ENCODE measurements around the gene R3HDM4.

The R3HDM4 gene

DNA sequence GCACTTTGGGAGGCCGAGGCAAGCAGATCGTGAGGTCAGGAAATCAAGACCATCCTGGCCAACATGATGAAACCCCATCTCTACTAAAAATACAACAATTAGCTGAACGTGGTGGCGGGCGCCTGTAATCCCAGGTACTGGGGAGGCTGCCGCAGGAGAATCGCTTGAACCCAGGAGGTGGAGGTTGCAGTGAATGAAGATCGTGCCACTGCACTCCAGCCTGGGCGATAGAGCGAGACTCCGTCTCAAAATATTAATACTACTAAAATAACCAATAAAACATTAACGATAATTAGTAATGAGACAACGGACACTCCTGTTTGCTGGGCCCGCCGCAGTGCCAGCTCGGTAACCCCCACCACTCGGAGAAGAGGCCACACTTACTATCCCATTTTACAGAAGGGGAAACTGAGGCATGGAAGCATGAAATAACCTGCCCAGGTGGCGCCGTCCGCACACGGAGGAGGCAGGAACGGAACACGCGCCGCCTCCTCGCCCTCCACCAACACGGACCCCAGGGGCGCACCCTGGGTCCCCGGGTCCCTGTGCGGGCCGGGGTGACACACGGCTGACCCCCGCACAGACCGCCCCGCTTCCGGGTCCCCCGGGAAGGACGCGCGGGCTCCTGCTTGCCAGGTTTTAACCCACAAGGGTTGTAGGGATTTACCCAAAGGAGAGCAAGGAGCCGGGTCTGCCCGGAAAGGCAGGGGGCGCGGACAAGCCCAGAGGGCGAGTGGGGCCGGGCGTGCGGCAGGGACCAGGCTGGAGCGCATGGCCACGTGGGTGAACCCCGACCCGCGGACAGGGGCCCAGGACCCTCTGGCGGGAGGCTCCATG is 1.6 kb downstream of the R3HDM4 start:
- peak overlapping the region; percentile 17 for H3K4me3 ChIP-seq (ENCODE audit: low read depth, low read length, poor library complexity, severe bottlenecking)
- H3K79me2 ChIP-seq (ENCODE audit: insufficient read depth, low read length), result no peaks in the 10 kb centered on the region
- H4K20me1 ChIP-seq (ENCODE audit: insufficient read depth, low read length), result no peaks in the 10 kb centered on the region
- peaks cover 44% of the 10 kb centered on the region for H3K4me1 ChIP-seq (ENCODE audit: insufficient read depth, low read length, severe bottlenecking)
- peaks cover 3% of the 10 kb centered on the region; the same call in 1 of the 2 replicates for H3F3A ChIP-seq (ENCODE audit: insufficient read depth, low read length)
- no peaks in the 10 kb centered on the region for H3K9me3 ChIP-seq (ENCODE audit: low read length)
- H3K4me2 ChIP-seq (ENCODE audit: low read length), result 0 out of 2 replicates have a peak overlapping the region, but pooled peaks have one; percentile 7
- H3K27me3 ChIP-seq (ENCODE audit: insufficient read depth, low read length), result no peaks in the 10 kb centered on the region
- no peak overlapping the region for H3K9ac ChIP-seq (ENCODE audit: low read length)
- H3K9me2 ChIP-seq (ENCODE audit: low read depth, low read length), result no peaks in the 10 kb centered on the region
- H2AFZ ChIP-seq (ENCODE audit: low read length), result no peak overlapping the region
- no peak for TF ChIP-seq EZH2 (IDR thresholded peaks at IDR 0.05; ENCODE audit: borderline replicate concordance, low read length)
- TF ChIP-seq, protein P1, sequence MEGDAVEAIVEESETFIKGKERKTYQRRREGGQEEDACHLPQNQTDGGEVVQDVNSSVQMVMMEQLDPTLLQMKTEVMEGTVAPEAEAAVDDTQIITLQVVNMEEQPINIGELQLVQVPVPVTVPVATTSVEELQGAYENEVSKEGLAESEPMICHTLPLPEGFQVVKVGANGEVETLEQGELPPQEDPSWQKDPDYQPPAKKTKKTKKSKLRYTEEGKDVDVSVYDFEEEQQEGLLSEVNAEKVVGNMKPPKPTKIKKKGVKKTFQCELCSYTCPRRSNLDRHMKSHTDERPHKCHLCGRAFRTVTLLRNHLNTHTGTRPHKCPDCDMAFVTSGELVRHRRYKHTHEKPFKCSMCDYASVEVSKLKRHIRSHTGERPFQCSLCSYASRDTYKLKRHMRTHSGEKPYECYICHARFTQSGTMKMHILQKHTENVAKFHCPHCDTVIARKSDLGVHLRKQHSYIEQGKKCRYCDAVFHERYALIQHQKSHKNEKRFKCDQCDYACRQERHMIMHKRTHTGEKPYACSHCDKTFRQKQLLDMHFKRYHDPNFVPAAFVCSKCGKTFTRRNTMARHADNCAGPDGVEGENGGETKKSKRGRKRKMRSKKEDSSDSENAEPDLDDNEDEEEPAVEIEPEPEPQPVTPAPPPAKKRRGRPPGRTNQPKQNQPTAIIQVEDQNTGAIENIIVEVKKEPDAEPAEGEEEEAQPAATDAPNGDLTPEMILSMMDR (IDR thresholded peaks at IDR 0.05; ENCODE audit: low read length), result no peak
- H3K36me3 ChIP-seq (ENCODE audit: insufficient read depth, low read length), result 0 out of 2 replicates have a peak, but pooled peaks cover 6% of the 10 kb centered on the region
- H3K27ac ChIP-seq (ENCODE audit: low read depth, low read length, poor library complexity, severe bottlenecking), result no peak overlapping the region

DNA sequence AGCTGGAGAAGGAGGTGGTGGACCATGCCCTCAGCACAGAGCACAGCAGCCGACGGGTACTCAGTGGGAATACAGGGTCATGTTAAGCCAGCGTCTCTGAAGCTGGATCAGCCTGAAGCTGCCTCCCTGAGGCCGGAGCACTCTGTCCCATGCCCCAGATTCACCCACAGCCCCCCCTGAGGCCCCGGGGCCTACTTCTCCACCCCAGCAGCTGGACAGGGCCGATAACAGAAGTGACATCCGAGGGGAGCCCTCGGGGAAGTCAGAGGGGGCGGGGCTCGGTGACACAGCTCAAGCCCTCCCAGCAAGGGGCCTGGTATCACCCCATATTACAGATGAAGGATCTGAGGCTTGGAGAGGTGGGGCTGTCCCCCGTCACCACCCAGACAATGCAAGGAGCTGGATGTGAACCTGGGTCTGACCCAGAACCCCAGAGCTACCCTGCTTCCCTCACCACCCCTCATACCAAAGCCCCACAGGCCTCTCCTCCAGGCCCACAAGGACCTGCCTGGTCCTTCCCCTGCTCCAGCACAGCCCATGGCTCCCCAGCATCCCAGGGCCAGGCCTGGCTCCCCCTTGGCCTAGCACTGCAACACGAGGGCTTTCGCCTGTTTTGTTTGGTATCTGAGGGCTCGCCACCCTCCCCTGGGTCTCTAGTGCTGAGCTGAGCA is 5.7 kb downstream of the R3HDM4 start:
- H3K27me3 ChIP-seq (ENCODE audit: insufficient read depth, low read length), result no peaks in the 10 kb centered on the region
- TF ChIP-seq, protein P1 (IDR thresholded peaks at IDR 0.05; ENCODE audit: low read length), result no peak
- no peak for TF ChIP-seq EZH2 (IDR thresholded peaks at IDR 0.05; ENCODE audit: borderline replicate concordance, low read length)
- H3K4me3 ChIP-seq (ENCODE audit: low read depth, low read length, poor library complexity, severe bottlenecking), result no peak overlapping the region
- H3F3A ChIP-seq (ENCODE audit: insufficient read depth, low read length), result peaks cover 3% of the 10 kb centered on the region; the same call in 1 of the 2 replicates
- H3K9me3 ChIP-seq (ENCODE audit: low read length), result no peaks in the 10 kb centered on the region
- H3K36me3 ChIP-seq (ENCODE audit: insufficient read depth, low read length), result peaks cover 10% of the 10 kb centered on the region; the same call in 1 of the 2 replicates
- H2AFZ ChIP-seq (ENCODE audit: low read length), result no peak overlapping the region
- peak overlapping the region; percentile 18; the same call in 1 of the 2 replicates for H3K4me2 ChIP-seq (ENCODE audit: low read length)
- H3K4me1 ChIP-seq (ENCODE audit: insufficient read depth, low read length, severe bottlenecking), result peaks cover 47% of the 10 kb centered on the region
- peak overlapping the region; percentile 19; the same call in 1 of the 2 replicates for H3K9ac ChIP-seq (ENCODE audit: low read length)
- H4K20me1 ChIP-seq (ENCODE audit: insufficient read depth, low read length), result no peaks in the 10 kb centered on the region
- peak overlapping the region; percentile 98 for H3K27ac ChIP-seq (ENCODE audit: low read depth, low read length, poor library complexity, severe bottlenecking)
- H3K79me2 ChIP-seq (ENCODE audit: insufficient read depth, low read length), result no peaks in the 10 kb centered on the region; the same call in 1 of the 2 replicates
- H3K9me2 ChIP-seq (ENCODE audit: low read depth, low read length), result no peaks in the 10 kb centered on the region

GRCh38 chr19:906480-906879 is 6.5 kb downstream of the R3HDM4 start:
- Histone ChIP-seq H4K20me1 (ENCODE audit: insufficient read depth, low read length) (no peaks in the 10 kb centered on the region), H3K27ac (ENCODE audit: low read depth, low read length, poor library complexity, severe bottlenecking) (peak overlapping the region; percentile 98), H3K9ac (ENCODE audit: low read length) (no peak overlapping the region), H3K4me1 (ENCODE audit: insufficient read depth, low read length, severe bottlenecking) (peaks cover 47% of the 10 kb centered on the region), H3K4me2 (ENCODE audit: low read length) (0 out of 2 replicates have a peak overlapping the region, but pooled peaks have one; percentile 1), H3K27me3 (ENCODE audit: insufficient read depth, low read length) (no peaks in the 10 kb centered on the region), H3K79me2 (ENCODE audit: insufficient read depth, low read length) (no peaks in the 10 kb centered on the region; the same call in 1 of the 2 replicates), H3K36me3 (ENCODE audit: insufficient read depth, low read length) (peaks cover 10% of the 10 kb centered on the region; the same call in 1 of the 2 replicates), H2AFZ (ENCODE audit: low read length) (no peak overlapping the region), H3F3A (ENCODE audit: insufficient read depth, low read length) (peaks cover 3% of the 10 kb centered on the region; the same call in 1 of the 2 replicates), H3K9me3 (ENCODE audit: low read length) (no peaks in the 10 kb centered on the region), H3K9me2 (ENCODE audit: low read depth, low read length) (no peaks in the 10 kb centered on the region), H3K4me3 (ENCODE audit: low read depth, low read length, poor library complexity, severe bottlenecking) (no peak overlapping the region)
- TF ChIP-seq EZH2 (IDR thresholded peaks at IDR 0.05; ENCODE audit: borderline replicate concordance, low read length), result no peak
- TF ChIP-seq, protein P1 (IDR thresholded peaks at IDR 0.05; ENCODE audit: low read length), result no peak

All from OCI-LY1 (cell line).